Activated gamma-delta T cell treated with anti-CD3 and anti-CD28 coated beads, Interleukin-2, amount 50 U/mL, for 16 hours (primary cell): ENCODE data around the gene WNK3.
"Not testable (repeated sequence)": the region's sequence is repeated elsewhere in the genome, so short reads cannot be mapped to it uniquely, and the experiment has no call there.

Experiments used
- DNase-seq: peaks from one replicate; pipeline ENCODE4 v3.0.0-alpha.2; 2020; ENCODE audit warnings: low read depth

WNK3 gene

DNA sequence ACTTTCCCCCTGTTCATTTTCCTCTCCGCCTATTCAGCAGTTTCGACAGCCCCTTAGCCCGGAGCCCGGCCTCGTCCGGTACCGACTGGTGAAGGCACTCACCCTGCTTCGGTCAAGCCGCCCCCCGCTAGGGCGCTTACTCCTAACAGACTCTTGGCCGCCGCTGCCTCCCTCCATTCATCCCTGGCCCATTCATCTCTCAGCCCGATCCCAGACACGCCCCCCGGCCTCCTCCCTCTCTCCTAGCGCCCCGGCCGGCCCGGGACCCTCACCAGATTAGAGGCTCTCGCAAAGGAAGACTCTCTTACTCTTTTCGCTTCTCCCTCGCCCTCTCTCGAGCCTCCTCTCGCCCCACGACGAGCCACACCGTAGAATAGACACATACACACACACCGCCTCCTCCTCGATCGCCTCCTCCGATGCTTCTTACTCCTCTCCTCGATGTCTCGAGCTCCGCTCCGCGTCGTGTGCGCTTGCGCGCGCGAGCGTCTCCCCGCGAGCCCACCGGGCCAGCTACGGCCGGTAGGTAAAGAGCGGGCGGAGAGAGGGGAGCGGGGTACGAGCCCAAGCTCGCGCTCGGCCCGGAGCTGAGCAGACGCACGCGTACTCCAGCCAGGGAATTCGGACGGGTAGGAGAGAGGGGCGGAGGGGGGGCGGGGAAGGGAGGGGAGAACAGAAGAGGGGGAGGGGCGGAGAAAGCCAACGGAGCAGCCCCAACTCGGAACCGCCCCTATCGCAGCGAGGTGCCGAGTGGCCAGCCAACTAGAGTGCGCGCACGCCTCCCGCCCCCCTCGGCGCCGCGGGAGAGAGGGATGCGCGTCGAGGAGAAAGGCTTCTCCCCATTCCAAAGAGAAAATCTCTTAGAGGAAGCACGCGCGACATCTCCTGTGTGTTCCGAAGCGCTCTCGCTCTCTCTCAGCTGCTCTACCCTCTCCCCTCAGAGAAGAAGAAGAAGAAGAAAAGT is at the start of gene WNK3:
TSS of gene WNK3 (minus strand) at position 633 of the 964 bp plus-strand sequence.
- no peak for DNase-seq

DNA sequence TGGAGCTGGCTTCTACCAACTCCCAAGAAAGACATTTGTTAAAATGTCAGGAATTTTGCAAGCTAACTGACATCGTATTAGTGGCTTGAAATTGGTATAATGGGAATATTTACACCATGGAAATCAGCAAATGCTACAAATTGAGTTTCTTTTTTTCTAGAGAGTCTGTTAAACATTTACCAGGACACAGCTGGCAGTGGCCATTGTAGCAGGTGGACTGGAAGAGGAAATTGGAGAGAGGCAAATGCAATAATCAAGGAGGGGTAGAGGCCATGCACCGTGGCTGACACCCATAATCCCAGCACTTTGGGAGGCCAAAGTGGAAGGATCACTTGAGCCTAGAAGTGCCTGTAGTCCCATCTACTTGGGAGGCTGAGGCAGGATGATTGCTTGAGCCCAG is 49.4 kb upstream of the WNK3 start:
- DNase-seq, result no peak

DNA sequence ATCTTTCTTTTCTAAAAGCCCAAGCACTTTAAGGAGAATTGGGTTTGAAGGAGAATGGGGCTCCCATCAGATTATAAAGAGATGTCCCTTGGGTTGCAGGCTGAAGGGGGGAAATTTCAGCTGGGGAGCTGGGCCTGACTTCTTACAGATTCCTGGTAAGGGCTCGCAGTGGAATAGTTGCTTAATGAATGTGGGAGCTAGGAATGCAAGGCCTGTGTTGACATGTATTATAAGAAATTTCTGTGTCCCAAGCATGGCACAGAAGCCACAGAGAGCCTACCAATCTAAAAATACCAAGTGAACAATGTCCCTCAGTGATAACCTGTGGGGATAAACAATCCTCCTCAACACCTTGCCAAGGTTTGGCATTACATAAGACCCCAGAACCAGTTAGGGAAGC is 39.3 kb upstream of the WNK3 start:
- DNase-seq, result no peak

DNA sequence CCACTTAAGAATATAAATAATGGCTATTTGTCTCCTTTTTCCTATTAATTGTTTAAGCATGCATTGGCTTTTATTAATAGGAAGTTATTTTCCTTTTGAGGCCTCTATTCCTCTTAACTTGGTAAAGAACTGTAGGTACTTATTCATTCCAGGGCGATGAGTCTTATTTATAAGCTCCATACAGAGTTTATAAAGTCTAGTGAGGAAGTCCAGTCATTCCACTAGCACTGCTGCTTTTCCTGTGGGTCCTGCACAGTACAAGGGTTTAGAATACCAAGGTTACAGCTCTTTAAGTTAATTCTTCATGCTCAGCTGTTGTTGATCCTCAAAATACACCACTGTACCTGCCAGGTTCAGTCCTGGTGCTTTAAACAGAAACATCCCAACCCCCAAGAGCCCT is 28.5 kb upstream of the WNK3 start:
- DNase-seq, result no peak

DNA sequence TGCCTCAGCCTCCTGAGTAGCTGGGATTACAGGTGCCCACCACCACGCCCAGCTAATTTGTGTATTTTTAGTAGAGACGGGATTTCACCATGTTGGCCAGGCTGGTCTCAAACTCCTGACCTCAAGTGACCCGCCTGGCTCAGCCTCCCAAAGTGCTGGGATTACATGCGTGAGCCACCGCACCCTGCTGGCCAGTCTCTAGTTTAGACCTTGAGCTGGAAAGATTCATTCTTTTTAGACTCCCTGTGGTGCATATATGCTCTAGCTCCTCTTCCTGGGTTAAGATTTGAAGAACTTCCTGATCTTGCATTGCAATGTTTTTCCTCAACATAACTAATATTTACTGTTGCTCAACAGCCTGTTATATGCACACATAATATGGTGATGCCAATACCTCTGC is 26.8 kb upstream of the WNK3 start:
- DNase-seq, result not testable (repeated sequence)

DNA sequence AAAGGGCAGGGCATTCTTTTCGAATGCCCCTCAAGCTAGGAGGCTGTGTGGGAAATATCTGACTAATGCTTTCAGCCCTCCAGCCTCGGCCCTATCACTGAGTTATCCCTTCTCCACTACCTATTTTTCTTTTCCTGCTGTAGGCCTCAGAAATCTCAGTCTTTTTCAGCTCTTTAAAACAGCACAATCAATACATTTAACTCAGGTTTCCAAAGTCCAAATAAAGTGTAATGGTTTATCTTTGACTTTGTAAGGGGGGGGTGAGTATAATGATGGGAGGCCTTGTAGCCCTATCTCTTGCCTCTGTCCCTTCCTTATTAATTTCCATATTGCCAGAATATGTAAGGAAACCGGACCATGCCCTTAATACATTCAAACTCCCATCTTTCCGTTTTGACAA is 1.6 kb upstream of the WNK3 start:
- no peak for DNase-seq

DNA sequence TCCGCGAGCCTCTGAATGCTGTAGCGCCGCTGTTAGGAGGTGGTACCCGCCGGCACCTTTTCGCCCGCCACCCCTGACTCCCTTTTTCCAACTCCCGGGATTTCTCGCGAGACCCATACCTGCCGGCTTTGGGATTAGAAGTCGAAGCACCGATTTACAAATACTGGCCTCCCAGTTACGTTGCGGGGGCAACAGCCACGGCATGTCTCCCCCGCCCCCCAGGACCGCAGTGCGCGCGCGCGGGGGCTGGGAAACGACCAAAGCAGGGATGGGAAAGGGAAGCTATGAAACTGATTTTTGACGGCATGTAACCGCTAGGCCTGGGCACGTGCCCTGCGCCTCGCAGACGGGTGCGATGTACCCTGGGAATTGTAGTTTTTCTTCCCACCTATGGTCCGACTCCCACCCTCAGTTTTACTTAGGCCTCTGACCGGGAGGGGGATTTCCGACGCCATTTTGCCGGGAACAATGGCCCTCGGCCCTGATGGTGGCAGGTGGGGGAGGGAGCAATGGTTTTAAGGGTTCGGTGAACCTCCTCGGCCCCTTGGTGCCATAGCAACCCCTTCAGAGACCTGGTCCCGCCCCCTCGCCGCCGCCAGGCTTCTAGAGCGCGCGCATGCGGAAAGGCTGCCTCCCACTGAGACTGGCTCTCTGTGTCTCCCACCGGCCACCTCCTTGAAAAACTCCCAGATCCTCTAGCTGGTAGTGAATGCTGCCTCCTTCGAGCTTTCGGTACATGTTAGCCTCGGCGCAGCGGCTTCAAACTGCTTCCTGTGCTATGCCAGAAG is 772 bp upstream of the WNK3 start:
- DNase-seq, result no peak

DNA sequence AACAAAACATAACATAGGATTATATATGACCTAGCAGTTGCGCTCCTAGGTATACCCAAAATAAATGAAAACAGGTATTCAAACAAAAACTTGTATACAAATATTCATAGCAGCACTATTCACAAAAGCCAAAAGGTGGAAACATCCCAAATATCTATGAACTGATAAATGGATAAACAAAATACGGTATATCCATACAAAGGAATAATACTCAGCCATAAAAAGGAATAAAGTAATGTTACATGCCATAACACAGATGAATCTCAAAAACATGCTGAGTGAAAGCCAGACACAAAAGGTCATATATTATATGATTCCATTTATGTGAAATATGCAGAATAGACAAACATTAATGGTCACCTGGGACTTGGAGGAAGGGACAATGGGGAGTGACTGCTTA is 5.2 kb downstream of the WNK3 start:
- no peak for DNase-seq

DNA sequence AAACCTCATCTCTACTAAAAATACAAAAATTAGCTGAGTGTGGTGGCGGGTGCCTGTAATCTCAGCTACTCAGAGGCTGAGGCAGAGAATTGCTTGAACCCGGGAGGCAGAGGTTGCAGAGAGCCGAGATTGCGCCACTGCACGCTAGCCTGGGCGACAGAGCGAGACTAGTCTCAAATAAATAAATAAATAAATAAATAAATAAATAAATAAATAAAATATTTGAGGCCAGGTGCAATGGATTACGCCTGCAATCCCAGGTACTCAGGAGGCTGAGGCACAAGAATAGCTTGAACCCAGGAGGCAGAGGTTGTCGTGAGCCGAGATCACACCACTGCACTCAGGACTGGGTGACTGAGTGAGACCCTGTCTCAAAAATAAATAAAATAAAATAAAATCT is 20.5 kb downstream of the WNK3 start:
- not testable (repeated sequence) for DNase-seq

DNA sequence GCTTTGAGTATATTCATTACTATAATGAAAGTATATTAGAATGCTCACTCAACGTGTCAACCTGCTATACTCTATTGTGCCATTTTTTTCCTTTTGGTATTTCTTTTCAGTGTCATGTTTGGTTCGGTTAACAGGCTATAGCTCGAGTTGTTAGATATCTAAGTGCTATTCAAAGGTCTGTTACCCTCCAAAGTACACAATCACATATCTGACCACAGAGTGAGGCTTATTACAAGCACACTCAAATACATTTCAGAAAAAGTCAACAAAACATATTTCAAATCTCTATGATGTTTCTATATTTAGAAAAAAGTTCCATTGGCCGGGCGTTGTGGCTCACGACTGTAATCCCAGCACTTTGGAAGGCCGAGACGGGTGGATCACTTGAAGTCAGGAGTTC is 32.8 kb downstream of the WNK3 start:
- DNase-seq, result no peak

DNA sequence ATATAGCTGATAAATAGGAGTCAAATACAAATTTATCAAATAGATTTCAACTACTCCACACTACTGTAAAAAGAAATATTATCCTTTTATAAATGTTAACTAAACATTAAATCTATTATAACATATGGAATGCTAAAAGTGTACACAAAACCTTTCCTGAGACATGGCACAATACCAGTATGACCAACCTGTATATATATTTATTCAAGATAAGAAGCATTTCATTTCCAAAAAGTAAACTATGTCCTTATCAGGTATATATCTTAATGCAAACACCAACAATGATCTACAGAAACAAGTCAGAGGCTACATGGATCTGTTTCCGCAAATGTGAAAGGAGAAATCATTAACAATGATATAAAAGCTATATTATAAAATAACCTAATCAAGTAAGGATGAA is 37.8 kb downstream of the WNK3 start:
- no peak for DNase-seq

DNA sequence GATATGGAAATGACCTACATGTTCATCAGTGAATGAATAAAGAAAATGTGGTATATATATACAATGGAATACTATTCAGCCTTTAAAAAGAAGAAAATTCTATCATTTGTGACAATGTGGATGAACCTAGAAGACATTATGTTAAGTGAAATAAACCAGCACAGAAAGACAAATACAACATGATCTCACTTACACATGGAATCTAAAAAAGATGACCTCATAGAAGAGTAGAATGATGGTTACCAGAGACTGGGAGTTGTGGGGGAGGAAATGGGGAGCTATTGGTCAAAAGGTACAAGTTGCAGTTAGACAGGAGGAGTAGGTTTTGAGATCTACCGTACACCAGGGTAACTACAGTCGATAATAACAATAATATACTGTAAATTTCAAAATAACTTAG is 51.5 kb downstream of the WNK3 start:
- no peak for DNase-seq

DNA sequence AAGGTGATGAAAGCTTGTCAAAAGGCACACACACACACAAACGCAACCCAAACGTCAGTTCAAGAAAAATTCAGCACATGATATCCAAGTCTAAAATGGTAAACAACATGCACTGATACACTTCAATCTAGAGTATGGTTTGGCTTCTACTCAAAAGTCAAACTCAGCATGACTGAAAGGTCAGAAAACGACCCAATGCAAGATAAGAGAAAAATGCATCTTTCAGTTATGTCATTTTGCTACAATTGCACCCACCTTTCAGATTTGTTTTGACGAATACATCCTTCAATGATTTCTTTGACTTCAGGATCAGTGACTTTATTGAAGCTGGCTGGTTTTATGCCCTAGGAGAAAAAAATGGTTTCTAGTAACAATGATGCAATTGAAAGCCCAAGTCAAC is 56.3 kb downstream of the WNK3 start:
- no peak for DNase-seq

DNA sequence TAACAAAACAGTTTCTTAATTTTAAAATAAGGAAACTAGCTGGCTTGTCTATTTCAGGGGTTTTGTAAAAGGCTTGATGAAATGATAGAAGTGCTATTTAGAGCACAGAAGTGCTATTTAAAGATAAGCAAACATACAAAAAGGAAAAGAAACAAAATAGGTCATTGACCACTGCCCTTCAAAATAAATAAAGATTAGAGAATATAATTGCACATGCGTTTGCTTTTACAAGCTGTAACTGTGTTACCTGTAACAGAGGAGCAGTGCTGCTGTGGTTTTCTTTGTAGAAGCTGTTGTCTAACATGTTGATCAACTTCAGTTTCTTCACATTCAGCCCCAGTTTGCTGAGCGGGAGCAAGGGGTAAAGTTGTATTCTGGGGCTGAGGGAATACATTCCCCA is 63.5 kb downstream of the WNK3 start:
- no peak for DNase-seq

DNA sequence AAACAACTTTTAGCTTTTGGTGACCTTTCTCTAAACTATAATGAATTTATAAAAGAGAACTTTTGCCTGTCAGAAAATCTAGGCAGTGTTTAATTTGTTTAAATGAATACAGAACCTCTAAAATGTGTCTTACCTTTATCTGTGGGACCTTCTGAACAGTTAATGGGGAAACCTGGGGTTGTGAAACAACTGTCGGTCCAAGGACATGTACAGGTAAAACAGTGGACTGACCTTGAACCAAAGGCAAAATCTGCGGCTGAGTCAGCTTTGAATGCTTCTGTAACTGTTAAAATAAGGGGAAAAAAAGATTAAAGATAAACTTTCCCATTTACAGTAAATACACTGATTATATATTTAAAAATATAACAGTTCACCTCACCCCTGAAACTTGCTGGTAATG is 65.1 kb downstream of the WNK3 start:
- DNase-seq, result no peak

DNA sequence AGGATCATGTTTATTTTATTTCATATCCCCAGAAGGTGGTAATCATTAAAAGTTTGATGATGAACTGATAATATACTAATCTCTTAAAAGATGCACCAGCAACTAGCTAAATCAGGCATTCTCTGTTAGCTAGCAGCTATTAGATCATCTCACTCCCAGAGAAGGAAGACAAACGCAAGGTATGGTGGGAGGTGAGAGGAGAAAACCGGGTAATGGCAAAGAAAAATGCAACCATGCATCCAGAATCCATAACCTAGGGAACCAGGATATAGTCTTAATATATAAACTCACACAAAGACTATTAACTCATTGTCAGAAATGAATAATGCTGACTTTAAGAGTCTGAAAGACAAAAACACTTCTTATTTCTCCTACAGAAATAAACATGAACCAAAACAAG is 66.1 kb downstream of the WNK3 start:
- DNase-seq, result no peak

DNA sequence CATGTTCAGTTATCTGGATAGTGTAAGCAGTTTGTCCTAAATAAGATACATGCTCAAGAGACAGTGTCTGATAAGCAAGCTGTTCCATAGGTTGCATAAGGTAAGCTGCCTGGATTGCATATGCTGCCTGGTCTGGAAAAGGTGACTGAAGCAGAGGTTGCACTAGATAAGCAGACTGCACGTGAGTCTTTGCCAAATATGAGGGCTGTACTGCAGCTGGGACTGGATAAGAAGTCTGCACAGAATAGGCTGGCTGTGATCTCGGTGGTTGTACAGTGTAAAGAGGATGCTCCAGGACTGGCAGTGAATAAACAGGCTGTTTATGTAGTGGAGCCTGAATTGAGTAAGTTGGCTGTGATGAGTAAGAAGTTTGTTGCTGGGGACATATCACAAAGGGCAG is 68.9 kb downstream of the WNK3 start:
- DNase-seq, result no peak

DNA sequence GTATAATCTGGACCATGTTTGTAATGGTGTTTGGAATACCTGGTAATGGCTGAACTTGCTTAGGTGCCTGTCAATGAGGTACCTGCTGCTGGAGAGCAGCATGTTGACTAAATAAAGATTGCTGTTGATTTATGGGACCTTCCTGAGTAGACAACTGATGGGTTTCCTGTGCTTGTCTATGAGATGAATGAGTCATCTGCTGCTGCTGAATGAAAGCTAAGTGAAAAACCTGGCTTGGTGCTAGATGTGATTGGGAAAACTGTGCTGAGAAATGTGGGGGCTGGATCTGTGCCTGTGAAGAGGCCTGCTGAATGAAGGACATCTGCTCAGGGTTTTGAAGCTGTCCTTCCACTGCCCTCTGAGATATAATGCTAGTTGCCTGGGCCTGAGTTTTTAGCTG is 69.6 kb downstream of the WNK3 start:
- DNase-seq, result no peak

DNA sequence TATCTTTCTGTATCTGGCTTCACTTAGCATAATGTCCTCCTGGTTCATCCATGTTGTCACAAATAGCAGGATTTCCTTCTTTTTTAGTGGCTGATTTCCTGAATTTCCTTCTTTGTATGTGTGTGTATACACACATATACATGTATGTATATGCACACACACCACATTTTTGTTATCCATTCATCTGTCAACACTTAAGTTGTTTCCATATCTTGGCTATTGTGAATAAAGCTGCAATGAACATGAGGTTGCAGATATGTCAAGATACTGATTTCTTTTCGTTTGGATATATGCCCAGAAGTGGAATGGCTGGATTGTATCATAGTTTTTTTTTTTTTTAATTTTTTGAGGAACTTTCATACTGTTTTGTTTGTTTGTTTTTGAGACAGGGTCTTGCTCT is 76.2 kb downstream of the WNK3 start:
- no peak for DNase-seq

DNA sequence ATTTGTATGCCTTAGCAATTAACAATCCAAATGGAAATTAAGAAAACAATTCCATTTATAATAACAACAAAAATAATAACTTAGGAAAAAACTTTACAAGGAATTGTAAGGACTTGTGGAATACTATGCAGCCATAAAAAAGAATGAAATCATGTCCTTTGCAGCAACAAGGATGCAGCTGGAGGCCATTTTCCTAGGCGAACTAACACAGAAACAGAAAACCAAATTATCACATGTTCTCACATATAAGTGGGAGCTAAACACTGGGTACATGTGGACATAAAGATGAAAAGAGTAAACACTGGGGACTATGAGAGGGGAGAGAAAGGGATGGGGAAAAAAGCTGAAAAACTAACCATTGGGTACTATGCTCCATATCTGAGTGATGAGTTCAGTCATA is 77.4 kb downstream of the WNK3 start:
- DNase-seq, result no peak

DNA sequence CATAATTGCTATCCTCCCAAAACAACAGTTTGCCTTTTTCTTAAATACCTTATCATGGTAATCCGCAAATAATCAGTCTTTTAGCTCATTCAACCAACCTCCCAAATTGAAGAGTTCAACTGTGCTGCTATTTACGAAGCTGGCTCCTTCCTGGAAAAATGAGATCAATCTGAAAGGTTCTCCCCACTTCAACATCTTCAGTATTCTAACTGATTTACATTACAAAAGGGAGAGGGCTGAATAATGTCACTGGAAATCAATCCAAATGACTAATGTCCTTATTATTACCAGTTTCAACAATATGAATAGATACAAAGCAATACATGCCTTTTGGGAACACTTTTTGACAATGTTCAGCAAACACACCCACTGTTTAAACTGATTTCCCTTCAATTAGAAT is 86.2 kb downstream of the WNK3 start:
- DNase-seq, result no peak

DNA sequence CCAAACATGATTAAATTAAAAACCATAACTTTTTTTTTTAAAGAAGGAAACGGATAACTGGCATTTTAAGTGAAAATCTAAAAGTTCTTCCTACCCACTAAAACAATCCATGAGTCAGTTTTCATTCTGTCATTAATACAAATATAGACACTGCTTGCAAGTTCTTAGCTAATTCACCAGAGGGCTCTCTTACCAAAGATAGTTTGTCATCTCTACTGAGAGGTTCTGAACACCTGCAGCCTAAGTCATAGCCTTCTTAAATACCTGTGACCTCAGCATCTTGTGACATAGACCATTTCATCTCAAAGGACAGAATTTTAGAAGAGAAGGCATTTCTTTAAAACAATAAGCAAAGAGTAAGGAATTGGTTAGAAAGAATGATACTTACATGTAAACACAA is 109.5 kb downstream of the WNK3 start:
- DNase-seq, result no peak

DNA sequence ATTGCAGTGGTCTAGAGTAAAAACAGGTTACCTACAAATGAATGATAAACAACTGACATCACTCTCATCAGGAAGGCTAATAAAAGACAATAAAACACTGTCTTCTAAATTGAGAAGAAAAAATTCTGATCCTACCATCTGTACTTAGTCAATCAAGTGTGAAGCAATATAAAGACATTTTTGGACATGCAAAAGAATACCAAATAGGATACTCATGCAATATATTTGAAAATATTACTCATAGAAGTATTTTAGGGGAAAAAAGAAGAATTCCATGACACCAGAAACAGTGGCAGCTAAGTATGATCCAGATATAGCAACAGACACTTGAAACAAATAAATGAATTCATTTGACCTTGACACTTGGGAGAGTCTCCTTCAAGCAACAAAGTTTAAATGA is 111.0 kb downstream of the WNK3 start:
- DNase-seq, result no peak
